GM21515 (cell line): Measurements from ENCODE around the gene WDR48.

Experiments
- ATAC-seq: cut with Tn5 transposase; IDR thresholded peaks from one replicate; pipeline ENCODE4 v1.9.1; 2021; ENCODE audit not compliant: unreplicated experiment

The WDR48 gene

DNA sequence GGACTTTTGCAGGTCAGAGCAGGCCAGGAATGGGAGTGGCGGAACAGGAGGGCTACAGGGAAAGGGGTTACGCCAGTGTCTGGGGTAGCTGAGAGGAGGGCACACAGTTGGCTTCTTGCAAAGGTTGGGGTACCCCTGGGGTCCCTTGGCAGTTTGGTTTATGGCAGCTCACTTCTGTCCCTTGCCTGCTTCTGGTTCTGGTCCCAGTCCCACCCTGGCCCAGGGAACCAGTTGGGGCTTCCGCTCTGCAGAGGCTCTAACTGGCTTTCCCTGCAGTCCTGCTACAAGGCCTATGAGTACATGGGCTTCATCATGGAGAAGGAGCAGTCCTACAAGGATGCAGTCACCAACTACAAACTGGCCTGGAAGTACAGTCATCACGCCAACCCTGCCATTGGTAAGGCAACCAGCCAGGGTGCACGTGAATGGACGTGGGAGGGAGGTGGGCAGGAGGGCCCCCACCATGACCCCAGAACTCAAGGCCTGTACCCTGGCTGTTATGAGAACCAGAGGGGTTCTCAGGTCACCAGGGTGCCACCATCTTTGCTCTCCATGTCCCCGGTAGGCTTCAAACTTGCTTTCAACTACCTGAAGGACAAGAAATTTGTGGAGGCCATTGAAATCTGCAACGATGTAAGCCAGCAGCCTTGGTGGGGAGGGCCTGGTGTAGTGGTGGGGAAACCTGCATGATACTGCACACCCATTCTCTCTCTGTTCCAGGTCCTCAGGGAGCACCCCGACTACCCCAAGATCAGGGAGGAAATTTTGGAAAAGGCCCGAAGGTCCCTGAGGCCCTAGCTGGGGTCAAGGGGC is 86.4 kb downstream of the WDR48 start:
- ATAC-seq = no peak

DNA sequence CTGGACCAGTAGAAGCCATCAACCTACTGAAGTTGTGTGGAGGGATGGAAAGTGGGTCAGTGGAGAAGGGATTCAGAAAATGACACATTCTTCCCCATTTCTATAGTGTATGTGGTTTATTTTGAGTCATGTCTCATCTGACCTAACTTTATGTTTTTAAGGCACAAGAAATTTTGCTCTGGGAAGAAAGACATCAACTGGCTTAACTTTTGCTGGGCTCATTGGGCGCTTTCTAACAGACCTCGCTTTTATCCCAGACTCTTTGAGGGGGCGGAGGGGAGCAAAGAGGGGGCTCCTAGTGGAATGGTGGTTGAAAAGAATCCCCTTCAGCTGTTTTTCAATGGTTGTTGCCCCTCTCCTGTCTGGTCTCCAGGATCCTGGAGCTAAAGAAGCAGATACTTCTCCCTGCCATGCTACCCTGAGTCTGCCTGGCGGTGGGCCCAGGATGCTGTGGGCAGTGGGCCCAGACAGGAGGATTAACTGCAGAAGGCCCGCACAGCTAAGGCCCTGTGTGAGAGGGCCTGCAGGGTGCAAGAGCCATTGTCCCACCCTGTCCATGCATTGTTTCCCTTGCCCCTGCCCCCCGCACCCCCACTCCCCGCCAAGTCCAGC is 87.1 kb downstream of the WDR48 start:
- no peak for ATAC-seq

DNA sequence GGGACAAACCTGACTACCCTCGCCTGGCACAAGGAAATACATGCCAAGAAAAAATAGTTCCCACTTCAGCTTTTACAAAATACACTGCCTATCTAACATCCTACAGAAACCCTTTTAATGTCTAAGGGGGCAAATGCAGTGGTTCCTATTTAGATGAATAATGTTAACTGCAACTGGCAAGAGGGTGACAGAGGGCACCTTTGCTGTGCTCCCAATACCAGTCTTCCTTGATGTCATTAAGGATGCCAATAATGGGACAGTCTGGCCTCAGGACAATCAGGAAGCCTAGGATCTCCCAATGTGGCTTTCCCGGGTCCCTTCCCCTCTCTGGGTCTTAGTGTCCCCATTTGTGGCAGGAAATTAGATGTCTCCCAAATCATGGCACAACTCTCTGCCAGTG is 87.6 kb downstream of the WDR48 start:
- no peak for ATAC-seq

- ATAC-seq = no peak
These were observed 88.6 kb downstream of the WDR48 start for GRCh38 chr3:39140341-39140971.

DNA sequence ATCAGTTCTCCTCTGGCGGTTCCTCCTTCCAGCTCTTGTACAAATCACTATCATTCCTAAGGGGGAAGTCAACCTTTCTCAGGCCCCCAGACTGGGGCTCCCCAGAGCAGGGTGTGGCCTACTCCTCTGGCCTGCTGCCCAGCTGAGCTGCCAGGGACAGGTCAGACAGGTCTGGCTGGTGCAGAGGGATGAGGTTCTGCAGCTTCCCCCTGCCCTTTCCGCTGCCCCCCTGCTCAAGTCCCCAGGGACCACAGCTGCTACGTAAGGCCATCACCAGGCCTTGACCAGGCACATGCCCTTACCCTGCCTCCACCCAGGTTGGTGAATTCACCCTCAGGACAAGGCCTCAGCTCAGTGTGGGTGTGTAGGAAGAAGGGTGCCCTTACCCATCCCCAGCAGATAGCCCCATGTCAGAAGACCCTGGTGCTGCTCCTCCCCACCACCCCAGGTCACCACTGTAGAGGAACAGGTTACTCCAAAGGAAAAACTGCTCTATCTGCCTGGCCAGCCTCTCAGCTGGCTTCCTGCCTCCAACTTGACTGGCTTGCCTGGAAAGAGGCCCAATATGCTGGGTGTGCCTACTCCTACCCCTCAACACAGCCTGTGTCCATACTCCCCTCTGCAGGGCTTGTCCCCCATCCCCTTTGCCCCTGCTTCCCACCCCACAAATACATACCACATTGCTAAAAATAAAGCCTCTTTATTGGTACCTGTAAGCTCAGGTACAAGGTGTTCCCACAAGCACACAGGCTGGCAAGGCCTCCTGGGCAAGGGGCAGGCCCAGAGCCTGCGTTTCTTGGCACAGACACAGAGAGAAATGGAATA is 89.6 kb downstream of the WDR48 start:
- ATAC-seq = no peak

- ATAC-seq = no peak
These were observed 90.3 kb downstream of the WDR48 start for GRCh38 chr3:39142067-39142466.

DNA sequence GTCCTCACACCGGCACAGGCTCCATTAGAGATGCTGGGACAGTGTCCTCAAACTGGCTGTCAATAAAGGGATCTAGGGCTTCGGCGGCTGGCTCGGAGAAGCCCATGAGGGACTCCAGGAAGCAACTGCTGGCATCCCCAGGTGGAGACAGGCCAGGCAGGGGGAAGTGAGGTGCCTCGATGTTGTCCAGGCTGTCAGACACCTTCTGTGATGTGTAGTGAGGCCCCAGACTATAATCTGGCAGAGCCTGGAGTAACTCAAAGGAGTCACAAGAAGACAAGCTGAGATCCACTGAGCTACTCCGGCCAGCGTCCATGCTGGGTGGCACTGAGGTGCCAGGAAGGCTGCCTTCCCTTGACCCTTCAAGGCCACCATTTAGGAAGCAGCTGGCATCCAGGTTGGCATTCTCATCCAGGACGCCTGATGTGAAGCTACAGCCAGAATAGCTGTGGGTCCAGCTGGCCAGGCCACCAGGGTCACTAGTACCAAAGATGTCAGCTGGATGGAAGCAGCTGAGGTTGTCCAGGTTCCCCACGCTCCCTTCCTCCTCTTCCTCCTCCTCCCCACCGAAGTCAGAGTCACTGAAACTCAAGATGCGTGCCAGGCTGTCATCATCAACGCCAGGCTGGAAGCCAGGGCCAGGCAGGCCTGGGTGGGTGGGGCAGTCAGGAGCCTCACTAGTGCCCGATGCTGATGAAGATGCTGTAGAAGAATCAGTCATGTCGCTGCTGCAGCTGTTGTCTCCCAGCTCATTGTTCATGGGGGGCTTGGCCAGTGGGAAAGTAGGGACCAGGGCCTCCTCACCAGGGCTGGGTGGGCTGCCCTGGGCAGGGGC is 91.5 kb downstream of the WDR48 start:
- ATAC-seq = no peak

DNA sequence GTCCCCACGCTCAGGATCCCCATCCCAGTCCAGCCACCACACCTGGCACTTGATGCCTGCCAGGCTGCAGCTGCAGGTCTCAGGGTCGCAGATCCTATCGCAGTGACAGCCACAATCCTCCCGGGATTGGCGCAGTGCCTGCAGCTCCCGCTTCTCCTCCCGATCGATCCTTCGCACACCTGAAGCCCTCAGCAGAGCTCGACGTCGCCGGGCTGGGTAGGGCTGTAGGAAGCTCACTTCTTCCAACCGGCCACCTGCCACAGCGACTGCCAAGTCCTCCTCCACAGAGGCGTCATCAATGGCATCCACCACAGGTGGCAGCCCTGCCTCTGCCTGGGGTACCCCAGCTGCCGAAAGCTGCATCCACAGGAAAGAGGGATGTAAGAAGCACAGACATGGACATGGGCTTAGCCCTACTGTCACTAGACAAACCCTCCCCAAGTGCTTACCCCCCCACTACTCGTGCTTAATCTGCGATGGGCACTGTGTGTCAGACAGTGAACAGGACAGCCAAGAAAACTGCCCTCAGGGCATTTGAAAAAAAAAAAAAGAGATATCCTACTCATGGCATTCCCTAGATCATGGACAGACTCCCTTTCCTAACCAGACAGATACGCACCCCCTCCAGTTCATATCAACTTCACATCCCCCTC is 92.4 kb downstream of the WDR48 start:
- no peak for ATAC-seq

- no peak for ATAC-seq
These were observed 93.0 kb downstream of the WDR48 start for GRCh38 chr3:39144748-39145380.

DNA sequence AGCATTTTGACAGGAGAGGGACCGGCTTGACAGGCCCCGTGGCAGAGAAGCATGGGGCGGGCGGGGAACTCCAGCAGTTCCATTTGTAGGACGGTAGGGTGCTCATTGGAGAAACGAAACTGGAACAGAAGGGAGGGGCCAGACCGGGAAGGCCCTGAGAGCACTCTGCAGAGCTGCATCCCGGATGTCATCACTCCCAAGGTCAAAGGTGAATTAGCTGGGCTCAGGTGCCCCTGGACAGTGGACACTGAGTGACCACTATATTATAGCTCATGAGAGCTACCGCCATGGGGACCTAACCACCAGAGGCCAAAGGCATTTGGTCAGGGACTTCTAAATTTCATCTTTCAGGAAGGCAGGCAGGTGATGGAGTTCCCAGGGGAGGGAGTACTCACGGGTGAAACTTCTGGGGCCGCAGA is 94.3 kb downstream of the WDR48 start:
- no peak for ATAC-seq
